ENCODE data around the gene DNAJC6. TPM values are rescaled to one million over a fixed set of nuclear protein-coding genes. Genes with fewer than 3 reads are reported as not detected.

Gene DNAJC6
- total RNA-seq, 1 donor from 2014 or later, result 13.0 TPM

DNA sequence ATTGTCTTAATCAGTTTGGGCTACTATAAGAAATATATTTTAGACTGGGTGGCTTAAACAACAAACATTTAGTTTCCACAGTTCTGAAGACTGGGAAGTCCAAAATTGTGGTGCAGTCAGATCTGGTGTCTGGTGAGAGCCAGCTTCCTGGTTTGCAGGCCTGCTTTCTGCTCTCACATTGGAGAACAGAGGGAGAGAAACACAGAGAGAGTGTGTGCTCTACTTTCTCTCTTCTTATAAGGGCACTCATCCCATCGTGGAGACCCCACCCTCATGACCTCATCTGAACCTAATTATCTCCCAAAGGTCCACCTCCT is 115.2 kb downstream of the DNAJC6 start:
- intact Hi-C loops (cut with micrococcal nuclease), result loop anchor here (5.0 to 10.0 kb wide), 5 partner anchors 530 to 2000 kb away; partner anchors contain the start of gene SLC35D1

DNA sequence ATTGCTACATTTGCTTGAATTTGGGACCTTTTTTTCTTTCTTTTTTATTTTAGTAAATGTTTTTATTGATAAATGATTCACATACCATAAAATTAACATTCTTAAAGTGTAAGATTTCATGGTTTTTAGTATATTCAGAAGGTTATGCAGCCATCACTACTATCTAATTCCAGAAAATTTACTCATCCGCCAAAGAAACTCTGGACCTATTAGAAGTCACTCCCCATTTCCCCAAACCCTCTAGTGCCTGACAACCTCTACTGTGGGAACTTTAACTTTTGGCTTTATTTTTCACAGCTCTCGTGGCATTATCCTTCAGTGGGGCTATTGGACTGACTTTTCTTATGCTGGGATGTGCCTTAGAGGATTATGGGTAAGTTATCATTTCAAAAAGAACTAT is 115.7 kb downstream of the DNAJC6 start:
- intact Hi-C loops (cut with micrococcal nuclease), result loop anchor here (10.0 kb wide), 2 partner anchors 530 to 2000 kb away; no protein-coding TSS in a partner anchor

DNA sequence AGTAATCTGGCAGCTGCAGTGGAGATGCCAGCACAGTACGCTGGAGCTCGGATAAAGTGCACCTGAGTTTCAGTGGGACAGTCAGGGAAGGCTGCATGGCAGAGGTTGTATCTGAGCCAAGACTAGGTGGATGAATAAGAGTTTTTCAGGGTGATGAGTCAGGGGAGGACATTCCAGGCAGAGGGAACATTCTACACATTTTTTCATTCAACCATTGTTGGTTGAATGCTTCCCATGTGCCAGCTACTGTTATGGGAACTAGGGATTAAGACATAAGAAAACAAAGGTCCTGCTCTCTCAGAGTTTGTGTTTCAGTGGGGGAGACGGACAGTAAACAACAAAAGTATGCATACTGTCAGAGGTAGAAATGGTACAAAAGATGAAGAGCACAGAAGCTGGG is 116.4 kb downstream of the DNAJC6 start:
- intact Hi-C loops (cut with micrococcal nuclease), result loop anchor here (10.0 kb wide), 2 partner anchors 529 to 1999 kb away; no protein-coding TSS in a partner anchor

DNA sequence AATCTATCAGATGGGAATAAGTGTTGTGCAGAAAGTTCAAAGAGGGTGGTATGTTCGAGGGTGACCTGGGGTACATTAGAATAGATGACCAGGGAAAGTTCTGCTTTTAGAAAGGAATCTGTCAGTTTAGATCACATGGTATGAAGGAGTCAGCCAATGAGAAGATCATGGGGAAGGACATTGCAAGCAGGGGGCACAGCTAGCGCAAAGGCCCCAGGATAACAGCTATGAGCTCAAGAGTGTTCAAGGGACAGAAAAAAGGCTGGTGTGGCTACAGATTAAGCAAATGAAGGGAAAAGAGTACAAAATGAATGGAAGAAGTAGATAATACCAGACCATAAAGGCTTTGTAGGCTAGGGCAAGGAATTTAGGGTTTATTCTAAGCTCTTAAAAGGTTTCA is 119.7 kb downstream of the DNAJC6 start:
- intact Hi-C loops (cut with micrococcal nuclease), result loop anchor here (10.0 kb wide), 2 partner anchors 526 to 1996 kb away; no protein-coding TSS in a partner anchor

DNA sequence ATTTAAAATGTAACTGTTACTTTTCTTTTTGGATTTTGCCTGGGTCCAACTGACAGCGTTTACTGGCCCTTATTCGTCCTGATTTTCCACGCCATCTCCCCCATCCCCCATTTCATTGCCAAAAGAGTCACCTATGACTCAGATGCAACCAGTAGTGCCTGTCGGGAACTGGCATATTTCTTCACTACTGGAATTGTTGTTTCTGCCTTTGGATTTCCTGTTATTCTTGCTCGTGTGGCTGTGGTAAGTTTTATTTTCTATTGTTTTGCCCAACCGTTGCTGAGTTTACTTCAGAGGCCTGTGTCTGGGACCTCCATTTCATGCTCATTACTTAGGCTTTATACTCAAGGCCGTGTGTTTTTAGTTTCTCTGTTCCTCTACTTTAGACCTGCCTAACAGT is 120.5 kb downstream of the DNAJC6 start:
- intact Hi-C loops (cut with micrococcal nuclease), result loop anchor here (5.0 to 10.0 kb wide), 3 partner anchors 38 to 1995 kb away; no protein-coding TSS in a partner anchor

DNA sequence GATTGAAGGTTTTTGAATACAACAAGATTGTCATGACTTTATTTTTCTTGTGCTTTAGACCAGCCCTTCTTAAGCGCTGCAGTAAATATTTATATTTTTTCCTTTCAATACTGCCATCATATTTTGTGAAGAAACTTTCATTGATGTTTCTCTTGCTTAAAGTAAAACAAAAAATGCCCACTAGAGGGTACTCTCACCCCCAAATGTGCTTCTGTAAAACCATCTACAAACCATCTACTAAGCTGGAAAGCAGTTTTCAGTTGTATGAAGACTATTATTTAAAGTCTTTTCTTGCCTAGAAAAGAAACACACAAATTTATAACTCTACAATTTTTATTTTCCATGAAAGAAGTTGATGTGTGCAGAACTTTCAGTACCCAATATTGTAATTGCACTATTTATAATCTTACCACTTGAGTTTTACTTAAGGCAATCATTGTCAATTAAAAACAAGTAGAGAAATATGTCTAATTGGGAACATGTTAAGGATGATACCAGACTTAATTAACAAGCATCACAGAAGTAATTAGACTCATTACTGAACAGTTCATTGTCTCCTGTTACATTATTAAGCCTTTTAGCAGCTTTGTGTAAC is 121.9 kb downstream of the DNAJC6 start:
- intact Hi-C loops (cut with micrococcal nuclease), result loop anchor here (1.0 to 5.0 kb wide), 6 partner anchors 10 to 811 kb away; no protein-coding TSS in a partner anchor

DNA sequence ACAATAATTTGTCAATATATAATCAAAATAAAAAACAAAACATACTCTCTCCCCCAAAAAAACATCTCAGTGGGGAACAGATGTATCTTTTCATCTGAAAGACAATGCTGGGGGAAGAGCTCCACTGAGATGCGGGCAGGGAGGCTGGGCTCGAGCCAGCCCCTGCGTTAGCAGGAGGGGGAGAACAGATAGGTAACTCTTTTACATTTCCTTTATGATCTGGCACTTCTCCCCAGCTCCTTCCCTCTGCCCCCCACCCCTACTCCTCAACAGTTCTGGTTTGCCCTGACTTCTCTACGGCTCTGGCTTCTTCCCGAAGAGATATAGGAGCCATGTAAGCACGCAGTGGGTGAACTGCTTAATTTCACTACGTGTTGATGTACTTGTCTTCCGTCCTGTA is 123.6 kb downstream of the DNAJC6 start:
- intact Hi-C loops (cut with micrococcal nuclease), result loop anchor here (5.0 kb wide), 1 partner anchor 41 kb away; no protein-coding TSS in a partner anchor

DNA sequence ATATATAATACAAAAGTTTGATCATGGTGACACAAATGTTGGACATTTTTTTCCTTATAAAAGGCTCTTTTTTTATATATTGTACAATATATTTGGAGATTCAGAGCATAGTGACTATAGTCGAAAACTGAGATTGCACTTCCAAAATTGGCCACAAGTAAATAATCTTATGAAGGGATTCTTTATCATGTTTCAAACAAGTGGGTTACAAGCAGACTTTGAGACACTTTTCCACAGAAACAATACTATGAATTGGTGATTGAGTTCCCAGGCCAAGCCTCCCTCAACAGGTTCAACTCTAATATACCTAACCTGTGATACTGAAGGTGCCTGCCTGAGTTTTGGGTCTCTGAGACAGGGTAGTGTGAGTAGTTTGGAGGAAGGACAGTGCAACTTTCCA is 124.9 kb downstream of the DNAJC6 start:
- intact Hi-C loops (cut with micrococcal nuclease), result loop anchor here (5.0 kb wide), 1 partner anchor 42 kb away; no protein-coding TSS in a partner anchor

DNA sequence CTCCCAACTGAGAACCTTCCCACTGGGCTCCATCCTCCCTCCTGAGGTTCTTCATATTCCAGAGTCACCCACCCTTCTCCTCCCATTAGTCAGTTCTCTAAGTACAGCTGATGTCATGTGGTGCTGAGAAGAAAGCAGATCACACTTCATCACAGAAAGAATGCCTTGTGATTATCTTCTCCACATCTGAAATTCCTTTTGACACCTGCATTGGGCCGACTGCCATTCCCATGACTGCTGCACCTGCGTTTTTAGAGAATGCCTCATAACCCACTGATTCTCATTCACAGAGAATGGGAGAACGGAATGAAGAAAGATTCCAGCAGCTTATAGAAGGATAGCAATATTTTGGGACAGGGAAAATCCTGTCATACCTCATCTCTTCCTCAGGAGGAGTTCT is 125.4 kb downstream of the DNAJC6 start:
- intact Hi-C loops (cut with micrococcal nuclease), result loop anchor here (5.0 kb wide), 1 partner anchor 42 kb away; no protein-coding TSS in a partner anchor

DNA sequence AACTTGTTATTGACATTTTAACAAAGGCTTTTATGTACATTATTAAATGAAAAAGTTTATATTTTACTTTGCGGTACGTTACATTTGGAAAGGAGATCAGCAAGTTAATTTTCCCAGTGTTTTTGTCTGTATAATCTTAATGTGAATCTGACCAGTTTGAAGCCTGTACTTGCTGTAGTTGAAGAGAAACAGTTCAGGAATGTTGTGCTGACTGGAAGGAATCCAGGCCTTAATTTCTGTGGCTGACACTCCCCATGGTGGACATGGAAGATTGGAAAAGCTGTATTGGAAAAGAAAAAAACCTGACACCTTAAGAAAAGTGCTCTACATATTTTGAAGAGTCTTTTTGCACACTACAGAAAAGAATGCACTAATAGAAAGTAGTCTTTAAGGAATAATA is 126.6 kb downstream of the DNAJC6 start:
- intact Hi-C loops (cut with micrococcal nuclease), result no loop called here

DNA sequence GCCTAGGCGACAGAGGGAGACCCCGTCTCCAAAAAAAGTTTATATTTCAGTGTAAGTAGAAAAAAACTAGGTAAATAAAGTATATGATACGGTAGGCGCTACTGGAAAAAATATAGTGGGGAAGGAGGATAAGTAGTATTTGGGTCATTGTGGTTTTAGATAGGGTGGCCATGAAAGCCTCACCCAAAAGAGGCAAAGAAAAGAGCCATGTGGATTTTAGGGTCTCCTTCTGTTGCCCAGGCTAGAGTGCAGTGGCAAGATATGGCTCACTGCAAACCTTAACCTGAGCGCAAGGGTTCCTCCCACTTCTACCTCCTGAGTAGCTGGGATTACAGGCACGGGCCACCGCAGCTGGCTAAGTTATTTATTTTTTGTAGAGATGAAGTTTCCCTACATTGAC is 128.3 kb downstream of the DNAJC6 start:
- intact Hi-C loops (cut with micrococcal nuclease), result no loop called here

DNA sequence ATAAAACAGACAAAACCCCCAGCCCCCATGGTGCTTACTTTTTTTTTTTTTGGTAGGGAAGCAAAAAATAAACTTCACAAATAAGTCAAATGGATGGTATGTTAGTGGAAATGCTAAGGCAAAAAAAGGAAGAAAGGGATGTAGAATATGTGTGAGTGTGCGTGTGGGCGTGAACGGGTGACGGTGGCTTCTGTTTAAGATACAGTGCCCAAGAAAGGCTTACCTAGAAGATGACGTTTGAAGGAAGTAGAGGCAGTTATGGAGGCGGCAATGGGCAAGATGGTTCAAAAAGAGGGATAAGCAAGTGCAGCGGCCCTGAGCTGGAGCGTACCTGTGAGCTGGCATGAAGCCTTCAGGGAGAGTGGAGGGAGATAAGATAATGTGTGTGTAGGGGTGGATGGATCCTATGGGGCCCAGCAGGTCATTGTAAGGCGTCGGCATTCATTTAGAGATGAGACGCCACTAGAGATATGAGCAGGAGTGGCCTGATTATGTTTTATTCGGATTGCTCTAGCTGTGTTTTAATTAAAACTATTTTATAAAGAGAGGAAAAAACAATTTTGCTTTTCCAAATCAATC is 131.1 kb downstream of the DNAJC6 start:
- intact Hi-C loops (cut with micrococcal nuclease), result no loop called here

DNA sequence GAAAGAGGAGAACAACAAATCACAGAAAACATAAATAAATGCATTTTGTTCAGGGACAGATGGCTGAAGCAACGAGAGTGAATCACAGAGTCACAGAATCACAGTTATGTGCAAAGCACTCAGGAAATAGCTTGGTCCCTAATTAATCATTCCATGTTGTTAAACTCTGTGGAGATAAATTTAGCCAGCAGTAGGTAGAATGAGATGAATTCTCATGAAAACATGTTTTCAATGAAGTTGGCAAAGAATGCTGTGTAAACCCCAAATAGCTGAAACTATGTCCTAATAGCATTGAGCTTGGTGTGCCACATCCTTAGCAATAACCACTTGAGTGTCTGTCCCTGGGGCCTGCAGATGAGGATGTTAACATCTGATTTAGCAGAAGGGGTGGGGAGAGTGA is 131.6 kb downstream of the DNAJC6 start:
- intact Hi-C loops (cut with micrococcal nuclease), result no loop called here

DNA sequence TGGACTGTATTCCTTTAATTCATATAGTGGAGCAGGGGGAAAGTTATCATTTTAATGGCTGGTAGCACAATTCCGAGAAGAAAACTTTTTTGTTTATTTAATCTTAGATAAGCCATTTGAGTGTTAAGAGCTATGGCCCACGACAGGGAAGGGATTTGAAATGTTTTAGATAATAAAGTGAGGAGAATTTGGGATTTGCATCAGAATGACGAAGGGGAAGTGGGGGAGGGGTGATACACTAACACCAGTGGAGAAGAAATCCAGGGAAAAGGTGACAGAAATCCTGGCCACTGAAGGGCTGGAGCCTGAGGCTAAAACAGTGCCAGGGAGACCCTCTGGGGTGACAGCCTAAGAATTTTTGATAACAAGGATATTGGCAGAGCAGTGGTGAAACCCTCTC is 132.1 kb downstream of the DNAJC6 start:
- intact Hi-C loops (cut with micrococcal nuclease), result no loop called here

DNA sequence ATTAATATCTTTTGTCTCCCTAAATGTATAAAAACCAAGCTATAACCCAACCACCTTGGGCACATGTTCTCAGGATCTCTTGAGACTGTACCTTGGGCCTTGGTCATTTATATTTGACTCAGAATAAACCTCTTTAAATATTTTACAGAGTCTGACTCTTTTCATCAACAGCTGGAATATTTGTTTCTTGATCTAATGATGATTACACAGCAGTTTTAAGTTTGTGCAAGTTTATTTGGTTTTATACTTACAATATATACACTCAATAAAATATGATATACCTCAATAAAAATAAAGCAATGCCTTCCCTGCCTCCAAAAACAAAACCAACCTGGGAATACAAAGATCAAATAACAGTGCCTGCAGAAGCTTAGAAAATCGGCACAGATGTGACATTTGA is 133.1 kb downstream of the DNAJC6 start:
- intact Hi-C loops (cut with micrococcal nuclease), result no loop called here

DNA sequence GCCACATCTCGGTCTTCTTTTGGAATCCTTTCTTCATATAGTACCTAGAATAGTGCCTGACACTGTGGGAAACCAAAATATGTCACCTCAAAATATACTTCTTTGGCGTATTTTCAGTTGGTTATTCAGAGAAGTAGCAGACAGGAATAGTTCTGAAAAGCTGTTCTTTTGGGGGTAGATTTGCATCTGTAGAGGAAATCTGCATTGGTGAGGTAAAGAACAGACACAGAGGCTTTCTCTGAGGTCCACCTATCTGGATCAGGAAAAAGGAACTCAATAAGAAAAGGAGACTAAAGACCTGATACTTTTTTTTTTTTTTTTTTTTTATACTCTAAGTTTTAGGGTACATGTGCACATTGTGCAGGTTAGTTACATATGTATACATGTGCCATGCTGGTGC is 134.3 kb downstream of the DNAJC6 start:
- intact Hi-C loops (cut with micrococcal nuclease), result no loop called here

DNA sequence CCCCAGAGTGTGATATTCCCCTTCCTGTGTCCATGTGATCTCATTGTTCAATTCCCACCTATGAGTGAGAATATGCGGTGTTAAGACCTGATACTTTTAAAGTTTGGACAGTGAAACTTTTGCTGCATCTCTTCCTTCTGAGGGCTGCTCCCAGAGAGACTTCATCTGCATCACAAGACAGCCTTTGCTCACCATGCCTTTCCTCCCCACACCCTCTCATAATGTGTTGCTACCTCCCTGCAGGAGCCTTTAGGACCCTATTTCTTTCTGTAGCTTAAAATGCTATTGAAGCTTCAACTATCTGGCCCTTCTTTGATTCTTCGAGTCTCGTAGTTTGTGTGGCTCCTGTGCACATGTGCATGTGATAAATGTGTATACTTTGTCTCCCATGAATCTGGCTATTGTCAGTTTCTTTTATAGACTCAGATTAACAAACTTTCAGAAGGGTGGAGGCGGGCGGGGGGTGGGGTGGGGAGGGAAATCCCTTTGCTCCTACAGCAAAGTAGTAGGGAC is 134.8 kb downstream of the DNAJC6 start:
- intact Hi-C loops (cut with micrococcal nuclease), result no loop called here

DNA sequence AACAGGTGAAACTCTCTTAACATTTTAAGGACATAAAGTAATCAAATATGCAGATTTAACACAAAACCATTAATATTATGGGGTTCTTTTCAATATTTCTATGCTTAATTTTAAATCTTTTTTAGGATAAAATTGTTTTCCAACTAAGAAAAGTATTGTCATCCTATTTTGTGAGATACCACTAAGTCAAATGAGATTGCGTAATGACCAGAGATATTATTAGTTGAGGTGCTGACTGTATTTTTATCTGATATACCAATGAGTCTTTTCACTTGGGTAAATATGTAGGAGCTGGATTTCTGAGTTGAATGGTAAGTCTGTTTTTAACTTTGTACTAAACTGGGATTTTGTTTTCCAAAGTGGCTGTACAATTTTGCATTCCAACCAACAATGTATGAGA is 136.5 kb downstream of the DNAJC6 start:
- intact Hi-C loops (cut with micrococcal nuclease), result no loop called here

DNA sequence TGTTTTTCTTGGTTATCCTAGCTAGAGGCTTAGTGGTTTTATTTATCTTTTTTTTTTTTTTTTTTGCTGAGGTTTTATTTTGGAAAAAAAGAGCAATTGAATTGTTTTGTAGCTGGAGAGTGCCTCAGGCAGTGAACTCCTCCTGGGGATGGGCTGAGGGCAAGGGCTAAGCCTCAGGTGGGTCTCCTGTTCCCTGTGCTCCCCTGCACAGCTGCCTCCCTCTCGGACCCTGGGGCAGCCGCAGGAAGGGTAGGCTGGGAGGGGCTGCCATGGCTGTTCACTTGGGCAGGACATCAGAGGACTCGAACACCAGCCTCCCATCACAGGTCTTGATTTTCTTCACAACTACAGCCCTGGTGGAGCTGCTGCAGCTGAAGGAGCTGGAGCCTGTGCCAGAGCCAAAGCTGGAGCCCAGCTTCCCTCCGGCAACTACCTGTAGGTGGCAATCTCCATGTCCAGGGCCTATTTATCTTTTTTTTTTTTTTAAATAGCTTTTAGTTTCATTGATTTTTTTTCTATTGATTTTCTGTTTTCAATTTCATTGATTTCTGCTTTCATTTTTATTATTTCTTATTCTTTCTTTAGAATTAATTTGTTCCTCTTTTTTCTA is 140.0 kb downstream of the DNAJC6 start:
- intact Hi-C loops (cut with micrococcal nuclease), result no loop called here

DNA sequence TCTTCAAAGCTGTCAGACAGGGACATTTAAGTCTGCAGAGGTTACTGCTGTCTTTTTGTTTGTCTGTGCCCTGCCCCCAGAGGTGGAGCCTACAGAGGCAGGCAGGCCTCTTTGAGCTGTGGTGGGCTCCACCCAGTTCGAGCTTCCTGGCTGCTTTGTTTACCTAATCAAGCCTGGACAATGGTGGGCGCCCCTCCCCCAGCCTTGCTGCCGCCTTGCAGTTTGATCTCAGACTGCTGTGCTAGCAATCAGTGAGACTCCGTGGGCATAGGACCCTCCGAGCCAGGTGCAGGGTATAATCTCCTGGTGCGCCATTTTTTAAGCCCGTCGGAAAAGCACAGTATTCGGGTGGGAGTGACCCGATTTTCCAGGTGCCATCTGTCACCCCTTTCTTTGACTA is 146.3 kb downstream of the DNAJC6 start:
- intact Hi-C loops (cut with micrococcal nuclease), result loop anchor here (5.0 kb wide), 1 partner anchor 388 kb away; no protein-coding TSS in a partner anchor

DNA sequence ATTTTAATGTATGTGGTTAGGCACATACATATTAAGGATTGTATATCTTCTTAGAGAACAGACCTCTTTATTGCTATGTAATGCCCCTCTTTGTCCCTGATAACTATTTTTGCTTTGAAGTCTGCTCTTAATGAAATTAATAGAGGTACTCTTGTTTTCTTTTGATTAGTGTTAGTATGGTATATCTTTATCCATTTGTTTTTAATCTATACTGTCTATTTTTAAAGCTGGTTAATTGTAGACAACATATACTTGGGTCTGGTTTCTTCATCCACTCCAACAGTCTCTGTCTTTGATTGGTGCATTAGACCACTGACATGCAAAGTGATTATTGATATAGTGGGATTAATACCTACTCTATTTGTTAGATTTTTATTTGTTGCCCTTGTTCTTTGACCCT is 147.1 kb downstream of the DNAJC6 start:
- intact Hi-C loops (cut with micrococcal nuclease), result loop anchor here (5.0 kb wide), 1 partner anchor 389 kb away; no protein-coding TSS in a partner anchor

DNA sequence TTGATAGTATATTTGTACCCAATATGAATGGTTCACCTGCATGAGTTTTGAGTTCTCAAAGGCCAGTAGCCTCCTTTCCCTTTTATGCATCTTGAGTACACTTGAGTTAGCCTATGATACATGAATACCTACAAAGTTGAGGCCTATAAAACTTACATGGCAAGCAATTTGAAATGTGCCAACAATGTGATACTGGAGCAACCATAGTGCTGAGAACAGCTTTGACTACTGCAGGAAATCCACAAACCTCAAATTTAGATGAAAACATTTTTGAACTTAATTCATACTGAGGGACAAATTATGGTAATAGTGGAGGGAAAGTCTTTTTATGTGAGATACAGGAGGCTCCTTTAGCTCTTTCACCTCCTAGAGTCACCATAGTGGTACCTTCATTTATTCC is 148.5 kb downstream of the DNAJC6 start:
- intact Hi-C loops (cut with micrococcal nuclease), result loop anchor here (2.0 to 5.0 kb wide), 3 partner anchors 65 to 391 kb away; partner anchors contain the start of gene DNAJC6

Measured in T-helper 1 cell treated with Interleukin-12 subunit alpha and Interleukin-12 subunit beta and Interleukin-4 antibody, amounts not matched to agents 30 ng/mL and 1 ng/mL, for 36 hours (primary cell).